ENCODE results near the gene NAA80. TPM values are rescaled to one million over a fixed set of nuclear protein-coding genes. Genes with fewer than 3 reads are reported as not detected.

The NAA80 gene
- total RNA-seq, 1 donor = 8.4 TPM

DNA sequence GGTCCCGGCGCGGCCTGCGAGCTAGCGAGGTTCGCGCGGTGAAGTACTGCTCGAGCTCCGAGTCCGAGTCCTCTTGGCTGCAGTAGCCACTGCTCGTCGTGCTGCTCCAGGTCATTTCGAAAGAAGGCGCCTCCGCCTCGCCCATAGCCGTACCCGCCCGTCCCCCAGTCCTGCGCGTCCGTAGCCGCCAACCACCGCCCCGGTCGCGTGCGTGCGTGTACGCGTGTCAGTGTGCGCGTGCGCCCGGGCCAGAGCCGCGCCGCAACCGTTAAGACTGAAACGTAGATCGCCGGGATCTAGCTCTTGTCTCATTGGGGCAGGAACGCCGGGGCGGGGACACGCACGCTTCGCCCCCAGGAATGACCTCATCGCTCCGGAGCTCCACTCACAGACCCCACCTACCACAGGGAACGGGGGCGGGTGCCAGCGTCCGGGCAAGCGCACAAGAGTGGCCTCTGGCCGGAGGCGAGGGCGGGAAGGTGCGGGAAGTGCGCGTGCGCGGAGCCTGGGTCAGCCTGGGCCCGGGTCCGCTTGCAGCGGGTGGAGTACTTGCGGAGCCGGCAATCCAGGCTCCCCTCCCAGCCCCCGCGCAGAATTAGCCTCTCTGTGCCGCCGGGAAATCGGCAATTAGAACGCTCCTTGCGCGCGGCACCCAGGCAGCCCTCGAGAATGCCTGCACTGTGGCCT is 38.1 kb upstream of the NAA80 start:
- TF ChIP-seq, protein P1, sequence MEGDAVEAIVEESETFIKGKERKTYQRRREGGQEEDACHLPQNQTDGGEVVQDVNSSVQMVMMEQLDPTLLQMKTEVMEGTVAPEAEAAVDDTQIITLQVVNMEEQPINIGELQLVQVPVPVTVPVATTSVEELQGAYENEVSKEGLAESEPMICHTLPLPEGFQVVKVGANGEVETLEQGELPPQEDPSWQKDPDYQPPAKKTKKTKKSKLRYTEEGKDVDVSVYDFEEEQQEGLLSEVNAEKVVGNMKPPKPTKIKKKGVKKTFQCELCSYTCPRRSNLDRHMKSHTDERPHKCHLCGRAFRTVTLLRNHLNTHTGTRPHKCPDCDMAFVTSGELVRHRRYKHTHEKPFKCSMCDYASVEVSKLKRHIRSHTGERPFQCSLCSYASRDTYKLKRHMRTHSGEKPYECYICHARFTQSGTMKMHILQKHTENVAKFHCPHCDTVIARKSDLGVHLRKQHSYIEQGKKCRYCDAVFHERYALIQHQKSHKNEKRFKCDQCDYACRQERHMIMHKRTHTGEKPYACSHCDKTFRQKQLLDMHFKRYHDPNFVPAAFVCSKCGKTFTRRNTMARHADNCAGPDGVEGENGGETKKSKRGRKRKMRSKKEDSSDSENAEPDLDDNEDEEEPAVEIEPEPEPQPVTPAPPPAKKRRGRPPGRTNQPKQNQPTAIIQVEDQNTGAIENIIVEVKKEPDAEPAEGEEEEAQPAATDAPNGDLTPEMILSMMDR (IDR thresholded peaks at IDR 0.05; ENCODE audit: insufficient read depth, low read length) = no peak
- DNase-seq (ENCODE audit: low read depth) = peak; percentile 99
- peak overlapping the region; percentile 75 for H3K4me3 ChIP-seq (ENCODE audit: low read depth, low read length)

DNA sequence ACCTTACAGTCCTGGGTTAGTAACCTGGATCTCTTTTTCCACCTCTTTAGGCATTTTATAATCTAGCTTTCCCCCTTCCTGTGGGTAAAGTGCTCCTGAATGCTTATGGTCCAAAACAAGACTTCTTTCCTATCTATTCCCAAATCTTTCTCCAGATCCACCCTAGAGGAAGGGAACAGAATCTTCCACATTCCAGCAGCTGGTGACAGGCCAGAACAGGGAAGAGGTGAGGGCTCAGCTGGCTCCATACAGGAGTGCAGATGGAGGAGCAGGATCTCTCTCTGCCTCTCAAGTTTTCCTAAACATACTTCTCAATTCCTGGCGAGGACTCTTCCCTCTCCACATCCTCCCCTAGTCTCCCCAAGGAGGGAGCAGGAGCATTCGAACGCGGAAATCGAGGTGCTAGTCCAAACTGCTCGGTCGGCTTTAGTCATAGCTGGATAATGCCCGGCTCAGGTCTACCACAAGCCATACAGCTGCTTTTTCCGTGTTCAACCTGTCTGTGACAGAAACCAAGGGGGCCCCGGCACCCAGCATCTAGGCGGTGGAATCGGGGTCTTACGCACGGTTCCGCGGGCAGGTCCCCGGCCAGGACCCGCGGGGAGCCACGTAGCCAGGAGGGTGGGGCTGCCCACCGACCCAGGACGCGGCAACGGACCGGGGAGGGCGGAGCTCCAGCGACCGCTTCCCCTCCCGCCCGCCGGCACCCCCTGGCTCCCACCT is 37.4 kb upstream of the NAA80 start:
- peak overlapping the region; percentile 75 for H3K4me3 ChIP-seq (ENCODE audit: low read depth, low read length)
- TF ChIP-seq, protein P1 (IDR thresholded peaks at IDR 0.05; ENCODE audit: insufficient read depth, low read length) = peak; percentile 13
- DNase-seq (ENCODE audit: low read depth) = peak; percentile 45

DNA sequence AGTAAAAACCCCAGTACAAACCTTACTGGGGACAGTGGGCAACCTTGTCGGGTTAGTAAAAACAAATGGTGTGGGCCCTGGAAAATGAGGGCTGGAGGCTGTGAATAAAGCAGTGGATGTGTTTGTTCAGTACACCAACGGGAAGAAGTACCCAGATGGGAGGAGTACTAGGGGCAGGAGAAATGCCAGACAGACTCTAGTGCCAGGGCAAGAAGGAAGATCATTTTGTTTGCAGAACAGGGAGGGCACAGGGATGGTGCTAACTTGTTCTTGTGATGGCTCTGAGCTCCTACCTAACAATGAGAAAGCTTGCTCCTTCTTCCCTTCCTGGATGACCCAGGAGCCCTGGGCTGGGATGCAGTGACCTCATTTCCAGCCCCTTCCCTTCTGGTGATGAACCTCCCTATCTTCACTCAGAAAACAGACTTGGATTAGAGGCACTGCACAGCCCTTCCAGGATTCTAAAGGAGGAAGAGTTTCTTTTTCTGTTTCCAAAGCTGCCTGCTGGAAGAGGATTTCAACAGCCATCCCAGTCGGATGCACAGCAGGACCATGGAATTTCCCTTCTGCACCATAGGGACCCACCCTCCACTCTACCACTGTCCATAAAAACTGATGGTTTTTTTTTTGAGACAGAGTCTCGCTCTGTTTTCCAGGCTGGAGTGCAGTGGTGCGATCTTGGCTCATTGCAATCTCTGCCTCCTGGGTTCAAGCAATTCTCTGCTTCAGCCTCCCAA is 35.3 kb upstream of the NAA80 start:
- TF ChIP-seq, protein P1 (IDR thresholded peaks at IDR 0.05; ENCODE audit: insufficient read depth, low read length) = no peak
- H3K4me3 ChIP-seq (ENCODE audit: low read depth, low read length) = peak overlapping the region; percentile 28
- peak; percentile 57 for DNase-seq (ENCODE audit: low read depth)

DNA sequence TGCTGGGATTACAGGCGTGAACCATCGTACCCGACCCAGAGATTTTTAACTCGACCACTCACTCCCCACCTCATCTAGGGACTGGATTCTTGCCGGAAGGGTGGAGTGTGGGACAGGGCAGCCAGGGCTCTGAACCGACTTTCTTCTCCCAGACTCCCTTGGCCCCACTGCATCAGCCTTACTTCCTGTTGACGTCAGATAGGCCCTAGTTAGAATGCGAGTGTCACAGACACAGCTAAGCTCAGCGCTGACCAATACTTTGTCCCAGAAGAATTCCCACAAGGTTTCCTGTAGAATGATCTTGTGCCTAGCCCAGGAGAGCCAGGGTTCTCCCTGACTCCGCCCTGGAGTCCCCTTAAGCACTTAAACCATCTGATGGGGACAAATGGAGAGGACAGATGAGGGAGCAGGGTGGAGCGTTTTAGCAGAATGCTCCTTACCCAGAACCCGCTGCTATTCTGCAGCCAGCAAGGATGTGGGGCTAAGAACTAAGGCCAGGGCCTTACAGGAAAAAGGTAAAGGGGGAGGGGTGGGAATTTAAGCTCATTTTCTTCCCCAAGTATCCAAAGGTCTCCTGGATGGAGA is 34.6 kb upstream of the NAA80 start:
- peak overlapping the region; percentile 28 for H3K4me3 ChIP-seq (ENCODE audit: low read depth, low read length)
- peak; percentile 94 for DNase-seq (ENCODE audit: low read depth)
- TF ChIP-seq, protein P1 (IDR thresholded peaks at IDR 0.05; ENCODE audit: insufficient read depth, low read length) = no peak

DNA sequence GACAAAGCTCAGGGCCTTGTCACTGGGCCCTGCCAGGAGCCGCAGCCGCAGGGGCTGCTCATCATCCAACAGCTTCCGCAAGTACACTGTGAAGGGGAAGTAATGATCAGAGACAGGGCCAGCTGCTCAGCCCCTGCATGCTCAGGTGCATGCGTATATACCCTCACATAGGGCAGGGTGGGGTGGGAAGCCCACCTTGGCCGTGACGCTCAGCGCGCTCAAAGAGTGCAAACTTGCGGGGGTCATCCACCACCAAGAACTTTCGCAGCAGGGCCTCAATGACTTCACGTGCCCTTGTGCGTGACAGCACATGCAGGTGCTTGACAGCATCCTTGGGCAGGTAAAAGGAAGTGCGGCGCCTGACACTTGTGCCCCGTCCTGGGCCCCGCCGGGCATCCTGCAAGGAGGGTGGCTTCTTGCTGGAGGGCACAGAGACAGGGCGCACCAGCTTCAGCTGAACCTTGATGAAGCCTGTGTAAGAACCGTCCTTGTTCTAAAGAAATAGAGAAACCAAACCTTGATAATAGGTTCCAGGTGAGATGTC is 32.2 kb upstream of the NAA80 start:
- no peak overlapping the region for H3K4me3 ChIP-seq (ENCODE audit: low read depth, low read length)
- TF ChIP-seq, protein P1 (IDR thresholded peaks at IDR 0.05; ENCODE audit: insufficient read depth, low read length) = no peak
- DNase-seq (ENCODE audit: low read depth) = no peak

DNA sequence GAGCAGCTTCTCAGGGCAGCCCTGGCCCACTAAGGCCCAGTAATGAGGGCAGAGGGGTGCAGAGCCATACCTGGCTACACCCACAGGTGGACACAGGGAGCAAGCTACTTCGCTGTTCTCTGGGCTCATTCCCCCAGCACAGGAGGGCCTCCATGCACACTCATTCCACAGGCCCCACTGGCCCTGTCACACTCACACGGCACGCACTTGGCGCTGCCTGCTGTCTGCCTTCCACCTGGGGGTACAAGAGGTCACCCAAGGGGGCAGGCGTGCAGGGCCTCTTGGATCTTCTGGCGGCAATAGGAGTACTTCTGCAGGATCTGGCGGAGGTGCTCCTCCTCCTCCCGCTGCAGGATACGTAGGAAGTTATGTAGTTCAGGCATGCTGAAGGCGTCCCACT is 31.1 kb upstream of the NAA80 start:
- TF ChIP-seq, protein P1 (IDR thresholded peaks at IDR 0.05; ENCODE audit: insufficient read depth, low read length) = no peak
- no peak for DNase-seq (ENCODE audit: low read depth)

More for the DNA sequence above, 31.1 kb upstream of the NAA80 start:
- no peak overlapping the region for H3K4me3 ChIP-seq (ENCODE audit: low read depth, low read length)
